ENCODE measurements around the gene SP140.
"Not testable (repeated sequence)": the region's sequence is repeated elsewhere in the genome, so short reads cannot be mapped to it uniquely, and the experiment has no call there.

The SP140 gene

GRCh38 chr2:230330725-230331124, 105.2 kb downstream of the SP140 start:
- H3K4me1 ChIP-seq (ENCODE audit: control insufficient read depth in 5 of 5, insufficient read depth in 5 of 5, low read length in 5 of 5) = peaks cover 2 to 27% (median 24%) of the 10 kb centered on the region in 5 donors
- H3K9ac ChIP-seq (ENCODE audit: low read length in 5 of 5) = no peak overlapping the region
- H3K9me3 ChIP-seq (ENCODE audit: control insufficient read depth in 5 of 5, low read length in 5 of 5) = no peaks in the 10 kb centered on the region
- H3K36me3 ChIP-seq (ENCODE audit: control insufficient read depth in 5 of 5, insufficient read depth in 5 of 5, low read length in 5 of 5) = peaks cover 3 to 15% (median 6%) of the 10 kb centered on the region in 5 donors
- no peak overlapping the region for H3K4me3 ChIP-seq (ENCODE audit: low read depth in 1 of 5, low read length in 5 of 5)
- H3K27me3 ChIP-seq (ENCODE audit: control insufficient read depth in 5 of 5, insufficient read depth in 4 of 5, low read length in 5 of 5) = no peaks in the 10 kb centered on the region
- H3K27ac ChIP-seq (ENCODE audit: low read depth, low read length) = no peak overlapping the region

GRCh38 chr2:230335461-230335863, 109.9 kb downstream of the SP140 start:
- Histone ChIP-seq H3K27ac (ENCODE audit: low read depth, low read length) (no peak overlapping the region), H3K4me1 (ENCODE audit: control insufficient read depth in 5 of 5, insufficient read depth in 5 of 5, low read length in 5 of 5) (peaks cover 0 to under 1% (median 0%) of the 10 kb centered on the region in 5 donors), H3K9ac (ENCODE audit: low read length in 5 of 5) (no peak overlapping the region), H3K27me3 (ENCODE audit: control insufficient read depth in 5 of 5, insufficient read depth in 4 of 5, low read length in 5 of 5) (no peaks in the 10 kb centered on the region), H3K4me3 (ENCODE audit: low read depth in 1 of 5, low read length in 5 of 5) (no peak overlapping the region), H3K9me3 (ENCODE audit: control insufficient read depth in 5 of 5, low read length in 5 of 5) (no peaks in the 10 kb centered on the region), H3K36me3 (ENCODE audit: control insufficient read depth in 5 of 5, insufficient read depth in 5 of 5, low read length in 5 of 5) (peaks cover 4 to 20% (median 8%) of the 10 kb centered on the region in 5 donors)

GRCh38 chr2:230335864-230336506, 110.4 kb downstream of the SP140 start:
- Histone ChIP-seq H3K9me3 (ENCODE audit: control insufficient read depth in 5 of 5, low read length in 5 of 5) (no peaks in the 10 kb centered on the region), H3K4me3 (ENCODE audit: low read depth in 1 of 5, low read length in 5 of 5) (no peak overlapping the region), H3K36me3 (ENCODE audit: control insufficient read depth in 5 of 5, insufficient read depth in 5 of 5, low read length in 5 of 5) (peaks cover 4 to 20% (median 8%) of the 10 kb centered on the region in 5 donors), H3K9ac (ENCODE audit: low read length in 5 of 5) (no peak overlapping the region), H3K27me3 (ENCODE audit: control insufficient read depth in 5 of 5, insufficient read depth in 4 of 5, low read length in 5 of 5) (no peaks in the 10 kb centered on the region), H3K4me1 (ENCODE audit: control insufficient read depth in 5 of 5, insufficient read depth in 5 of 5, low read length in 5 of 5) (no peaks in the 10 kb centered on the region), H3K27ac (ENCODE audit: low read depth, low read length) (no peak overlapping the region)

GRCh38 chr2:230341936-230342528, 116.5 kb downstream of the SP140 start:
- H3K4me3 ChIP-seq (ENCODE audit: low read depth in 1 of 5, low read length in 5 of 5); H3K27ac ChIP-seq (ENCODE audit: low read depth, low read length); H3K9ac ChIP-seq (ENCODE audit: low read length in 5 of 5); H3K36me3 ChIP-seq (ENCODE audit: control insufficient read depth in 5 of 5, insufficient read depth in 5 of 5, low read length in 5 of 5); H3K4me1 ChIP-seq (ENCODE audit: control insufficient read depth in 5 of 5, insufficient read depth in 5 of 5, low read length in 5 of 5); H3K27me3 ChIP-seq (ENCODE audit: control insufficient read depth in 5 of 5, insufficient read depth in 4 of 5, low read length in 5 of 5): not testable (repeated sequence)
- peaks cover 0 to 15% (median 5%) of the 10 kb centered on the region in 5 donors for H3K9me3 ChIP-seq (ENCODE audit: control insufficient read depth in 5 of 5, low read length in 5 of 5)

- H3K27ac ChIP-seq (ENCODE audit: low read depth, low read length); H3K27me3 ChIP-seq (ENCODE audit: control insufficient read depth in 5 of 5, insufficient read depth in 4 of 5, low read length in 5 of 5); H3K9ac ChIP-seq (ENCODE audit: low read length in 5 of 5); H3K36me3 ChIP-seq (ENCODE audit: control insufficient read depth in 5 of 5, insufficient read depth in 5 of 5, low read length in 5 of 5); H3K4me1 ChIP-seq (ENCODE audit: control insufficient read depth in 5 of 5, insufficient read depth in 5 of 5, low read length in 5 of 5); H3K4me3 ChIP-seq (ENCODE audit: low read depth in 1 of 5, low read length in 5 of 5): not testable (repeated sequence)
- H3K9me3 ChIP-seq (ENCODE audit: control insufficient read depth in 5 of 5, low read length in 5 of 5) = peaks cover 0 to 18% (median 5%) of the 10 kb centered on the region in 5 donors
Observed at GRCh38 chr2:230343041-230343624, 117.6 kb downstream of the SP140 start.

- Histone ChIP-seq H3K36me3 (ENCODE audit: control insufficient read depth in 5 of 5, insufficient read depth in 5 of 5, low read length in 5 of 5) (peaks cover 0 to 5% (median 0%) of the 10 kb centered on the region in 5 donors), H3K27ac (ENCODE audit: low read depth, low read length) (no peak overlapping the region), H3K4me3 (ENCODE audit: low read depth in 1 of 5, low read length in 5 of 5) (no peak overlapping the region), H3K27me3 (ENCODE audit: control insufficient read depth in 5 of 5, insufficient read depth in 4 of 5, low read length in 5 of 5) (no peaks in the 10 kb centered on the region), H3K9me3 (ENCODE audit: control insufficient read depth in 5 of 5, low read length in 5 of 5) (peaks cover 0 to 18% (median 5%) of the 10 kb centered on the region in 5 donors), H3K4me1 (ENCODE audit: control insufficient read depth in 5 of 5, insufficient read depth in 5 of 5, low read length in 5 of 5) (peaks cover 0 to 9% (median 9%) of the 10 kb centered on the region in 5 donors), H3K9ac (ENCODE audit: low read length in 5 of 5) (no peak overlapping the region)
Observed at GRCh38 chr2:230343747-230344146, 118.2 kb downstream of the SP140 start.

- Histone ChIP-seq H3K27me3 (ENCODE audit: control insufficient read depth in 5 of 5, insufficient read depth in 4 of 5, low read length in 5 of 5) (no peaks in the 10 kb centered on the region), H3K27ac (ENCODE audit: low read depth, low read length) (no peak overlapping the region), H3K4me3 (ENCODE audit: low read depth in 1 of 5, low read length in 5 of 5) (no peak overlapping the region), H3K4me1 (ENCODE audit: control insufficient read depth in 5 of 5, insufficient read depth in 5 of 5, low read length in 5 of 5) (peaks cover 0 to 9% (median 9%) of the 10 kb centered on the region in 5 donors), H3K9ac (ENCODE audit: low read length in 5 of 5) (no peak overlapping the region), H3K36me3 (ENCODE audit: control insufficient read depth in 5 of 5, insufficient read depth in 5 of 5, low read length in 5 of 5) (peaks cover 0 to 5% (median 0%) of the 10 kb centered on the region in 5 donors), H3K9me3 (ENCODE audit: control insufficient read depth in 5 of 5, low read length in 5 of 5) (peaks cover 0 to 18% (median 5%) of the 10 kb centered on the region in 5 donors)
Observed at GRCh38 chr2:230346465-230346864, 120.9 kb downstream of the SP140 start.

GRCh38 chr2:230346921-230347533, 121.5 kb downstream of the SP140 start:
- no peak overlapping the region for H3K27ac ChIP-seq (ENCODE audit: low read depth, low read length)
- no peak overlapping the region for H3K9ac ChIP-seq (ENCODE audit: low read length in 5 of 5)
- H3K9me3 ChIP-seq (ENCODE audit: control insufficient read depth in 5 of 5, low read length in 5 of 5) = peaks cover 0 to 18% (median 5%) of the 10 kb centered on the region in 5 donors
- H3K36me3 ChIP-seq (ENCODE audit: control insufficient read depth in 5 of 5, insufficient read depth in 5 of 5, low read length in 5 of 5) = peaks cover 0 to 5% (median 0%) of the 10 kb centered on the region in 5 donors
- H3K4me1 ChIP-seq (ENCODE audit: control insufficient read depth in 5 of 5, insufficient read depth in 5 of 5, low read length in 5 of 5) = peaks cover 0 to 9% (median 9%) of the 10 kb centered on the region in 5 donors
- H3K27me3 ChIP-seq (ENCODE audit: control insufficient read depth in 5 of 5, insufficient read depth in 4 of 5, low read length in 5 of 5) = no peaks in the 10 kb centered on the region
- no peak overlapping the region for H3K4me3 ChIP-seq (ENCODE audit: low read depth in 1 of 5, low read length in 5 of 5)

GRCh38 chr2:230347659-230348305, 122.2 kb downstream of the SP140 start:
- peaks cover 0 to 5% (median 0%) of the 10 kb centered on the region in 5 donors for H3K36me3 ChIP-seq (ENCODE audit: control insufficient read depth in 5 of 5, insufficient read depth in 5 of 5, low read length in 5 of 5)
- H3K4me1 ChIP-seq (ENCODE audit: control insufficient read depth in 5 of 5, insufficient read depth in 5 of 5, low read length in 5 of 5) = peaks cover 0 to 9% (median 9%) of the 10 kb centered on the region in 5 donors
- no peaks in the 10 kb centered on the region for H3K27me3 ChIP-seq (ENCODE audit: control insufficient read depth in 5 of 5, insufficient read depth in 4 of 5, low read length in 5 of 5)
- H3K9me3 ChIP-seq (ENCODE audit: control insufficient read depth in 5 of 5, low read length in 5 of 5) = peaks cover 0 to 18% (median 5%) of the 10 kb centered on the region in 5 donors
- H3K9ac ChIP-seq (ENCODE audit: low read length in 5 of 5) = no peak overlapping the region
- H3K4me3 ChIP-seq (ENCODE audit: low read depth in 1 of 5, low read length in 5 of 5) = peak overlapping the region in 1 of 5 donors; percentile 3
- no peak overlapping the region for H3K27ac ChIP-seq (ENCODE audit: low read depth, low read length)

Data from subcutaneous abdominal adipose tissue (tissue), 5 donors.